ENCODE results near the gene SKAP1.

DNA sequence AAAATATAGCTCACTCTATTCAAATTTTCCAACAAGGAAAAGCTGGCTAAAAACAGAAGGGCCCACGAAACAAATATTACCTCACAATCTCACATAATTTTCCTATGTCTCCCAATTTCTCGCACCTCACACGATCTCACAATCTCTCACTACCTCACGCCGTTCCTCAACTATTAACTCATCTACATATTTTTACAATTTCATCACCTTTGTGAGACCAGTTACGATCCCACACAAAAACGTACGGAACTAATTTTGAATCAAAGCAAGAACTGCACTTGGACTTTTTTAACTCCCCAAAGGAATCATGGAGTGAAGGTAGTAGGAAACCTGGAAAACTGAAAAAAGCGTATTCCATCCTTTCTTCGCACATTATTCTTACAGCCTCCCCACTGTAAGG is 329.9 kb downstream of the SKAP1 start:
- TF ChIP-seq POLR2A (IDR thresholded peaks at IDR 0.05; ENCODE audit: low read length) (no peak), GATA1 (IDR thresholded peaks at IDR 0.05; ENCODE audit: low read depth, low read length) (no peak)

Measured in erythroblast (primary cell).